GM10266 (cell line): ENCODE results near the gene LARP4B.

Experiments used
- DNase-seq: peaks from one replicate; pipeline ENCODE4 v3.0.0; 2012; ENCODE audit errors: extremely low spot score
- CTCF ChIP-seq: IDR thresholded peaks from 2 replicates; pipeline ENCODE4 v1.5.1; 2012; ENCODE audit warnings: mild to moderate bottlenecking, low read depth; ENCODE audit not compliant: control insufficient read depth, insufficient read depth; ENCODE audit errors: missing control alignments

The LARP4B gene

DNA sequence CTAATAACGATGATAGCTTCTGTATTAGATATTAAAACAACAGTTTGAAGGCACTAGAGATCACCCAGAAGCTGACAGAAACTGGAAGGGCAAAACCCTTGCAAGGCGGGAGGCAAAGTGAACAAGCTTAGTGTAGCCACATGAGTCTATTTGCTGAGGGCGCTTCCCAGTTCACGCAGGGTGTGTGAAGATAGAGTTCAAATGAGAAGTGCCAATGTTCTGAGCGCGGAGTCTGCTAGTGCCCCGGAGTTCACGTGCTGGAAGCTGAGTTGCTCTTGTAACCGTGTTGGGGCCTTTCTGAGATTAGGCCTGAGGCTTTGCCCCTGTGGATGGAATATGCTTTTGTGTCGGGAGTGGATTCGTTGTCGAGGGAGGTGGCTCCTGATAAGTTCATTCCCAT is 40.1 kb upstream of the LARP4B start:
- TF ChIP-seq CTCF = no peak
- no peak for DNase-seq

DNA sequence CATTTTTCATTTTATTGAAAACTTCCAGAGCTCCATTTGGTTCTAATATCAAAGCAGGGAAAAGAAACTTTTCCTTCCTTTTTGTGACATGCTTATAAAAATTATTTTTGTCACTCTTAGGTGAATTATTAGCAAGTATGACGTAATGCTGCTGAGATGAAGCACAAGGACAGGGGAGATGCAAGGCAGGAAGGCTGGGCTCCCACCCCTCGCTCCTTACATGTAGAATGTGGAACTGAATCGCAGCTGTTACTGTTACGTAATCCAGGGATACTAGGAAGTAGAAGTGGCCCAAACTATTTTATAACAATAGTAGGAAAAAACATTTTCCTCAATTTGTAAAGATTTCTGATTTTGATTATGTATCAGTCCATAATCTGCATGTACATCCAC is 39.6 kb upstream of the LARP4B start:
- DNase-seq = no peak
- TF ChIP-seq CTCF = no peak

GRCh38 chr10:970311-971149 is 39.0 kb upstream of the LARP4B start:
- no peak for TF ChIP-seq CTCF
- DNase-seq = no peak

GRCh38 chr10:969473-970150 is 38.1 kb upstream of the LARP4B start:
- no peak for DNase-seq
- no peak for TF ChIP-seq CTCF

DNA sequence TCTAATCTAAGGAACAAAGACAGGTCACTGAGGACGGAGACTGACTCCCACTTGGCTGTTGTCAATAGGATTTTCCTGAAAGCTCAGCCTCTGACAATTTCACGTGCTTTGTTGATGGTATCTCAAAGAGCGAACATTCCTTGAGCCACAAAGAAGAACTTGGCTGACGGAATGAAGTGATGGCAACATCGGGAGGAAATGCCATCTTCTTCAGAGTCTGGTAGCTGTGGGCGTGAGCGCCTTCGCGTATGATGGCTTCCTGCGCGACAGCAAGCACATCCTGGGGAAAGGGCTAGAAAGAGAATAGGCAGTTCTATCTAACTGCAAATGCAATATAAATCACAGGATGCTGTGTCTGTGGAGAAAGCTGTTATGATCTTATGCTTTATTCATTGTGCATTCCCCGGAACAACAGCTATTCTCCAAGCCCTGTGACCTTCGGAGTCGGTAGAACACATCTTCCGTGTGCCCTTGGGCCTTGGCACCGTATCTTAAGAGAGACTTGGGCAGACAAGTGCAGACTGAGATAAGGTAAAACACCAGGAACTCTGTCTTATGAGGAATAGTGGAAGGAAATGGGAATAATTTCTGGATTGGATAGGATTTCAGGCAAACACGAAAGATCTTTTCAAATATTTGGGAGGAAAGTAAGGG is 37.2 kb upstream of the LARP4B start:
- no peak for TF ChIP-seq CTCF

DNA sequence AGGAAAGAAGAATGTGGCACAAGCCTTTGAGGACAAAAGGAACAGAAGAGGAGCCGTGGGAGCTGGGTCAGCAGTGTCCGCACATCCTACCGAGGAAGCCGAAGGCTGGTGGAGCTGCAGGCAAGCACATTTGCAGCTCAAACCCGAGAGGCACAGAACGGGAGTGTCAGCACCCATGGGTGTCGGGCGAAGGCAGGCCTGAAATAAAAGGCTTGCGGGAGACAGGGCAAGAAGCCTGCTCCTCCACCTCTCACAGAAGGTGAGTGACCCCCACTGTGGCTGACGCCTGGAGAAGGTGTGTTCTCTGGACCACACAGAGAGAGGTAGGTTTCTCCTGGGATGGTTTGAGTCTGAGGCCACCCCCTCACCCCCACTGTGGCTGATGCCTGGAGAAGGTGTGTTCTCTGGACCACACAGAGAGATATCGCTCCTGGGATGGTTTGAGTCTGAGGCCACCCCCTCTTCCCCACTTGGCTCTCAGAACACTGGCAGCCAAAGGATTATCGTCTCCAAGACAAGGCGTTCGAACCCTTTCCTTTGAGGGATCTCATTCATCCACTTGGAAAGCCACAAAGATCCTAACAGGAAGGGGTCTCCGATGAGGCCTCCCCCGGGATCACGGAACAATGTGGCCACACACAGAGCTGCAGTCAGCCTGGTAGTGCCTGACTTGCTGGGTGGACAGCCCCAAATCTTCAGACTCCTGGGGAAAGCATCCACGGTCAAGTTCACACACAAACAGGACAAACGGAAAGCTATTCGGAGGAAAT is 35.1 kb upstream of the LARP4B start:
- no peak for TF ChIP-seq CTCF

More for the DNA sequence above, 37.2 kb upstream of the LARP4B start:
- no peak for DNase-seq

More for the DNA sequence above, 35.1 kb upstream of the LARP4B start:
- no peak for DNase-seq
